Tibial nerve (tissue), 3 donors: ENCODE results near the gene SPATA46.

Experiments used
- CTCF ChIP-seq, 5 experiments: fragments of 200-600 bp in 3 of 5; fragments of 450-650 bp in 2 of 5; sonication (generic) in 3 of 5; IDR thresholded peaks; one replicate each; pipeline ENCODE4 v1.5.1; 2016 to 2019; ENCODE audit warnings: antibody characterized with exemption in 5 of 5, mild to moderate bottlenecking in 3 of 5, moderate library complexity in 2 of 5
- POLR2A ChIP-seq, 2 donors: fragments of 450-650 bp; IDR thresholded peaks; one replicate each; pipeline ENCODE4 v1.6.1; 2017; ENCODE audit warnings: antibody characterized with exemption in 2 of 2, mild to moderate bottlenecking in 2 of 2, moderate library complexity in 2 of 2

GRCh38 chr1:162385280-162385623 lies 8.6 kb upstream of the SPATA46 start:
- TF ChIP-seq CTCF (IDR thresholded peaks at IDR 0.05): no peak
- no peak for TF ChIP-seq POLR2A (IDR thresholded peaks at IDR 0.05)
